IMR-90 (cell line): Measurements from ENCODE around the gene KLHL29. TPM values are rescaled to one million over a fixed set of nuclear protein-coding genes. Genes with fewer than 3 reads are reported as not detected.
A peak's percentile ranks its signal among the peaks of the same experiment; 100 is the strongest.

Source experiments
- ATAC-seq: fragments of 200-7000 bp; cut with Tn5 transposase; 2 replicates; pipeline ENCODE4 v1.9.1; 2020; ENCODE audit warnings: low read depth, mild to moderate bottlenecking, moderate library complexity
- BruUV-seq: library from RNA; stranded (reverse); fragments of 400-500 nt; replicated peaks from 2 replicates; lab custom pipeline; 2021; lab: Mats Ljungman, UMichigan
- CTCF ChIA-PET: fragments of 300-600 bp; formaldehyde crosslinking; extraction: SDS; loops from one replicate; lab custom pipeline; 2021; ENCODE audit warnings: antibody characterized with exemption; lab: Yijun Ruan, JAX
- POLR2A ChIA-PET: fragments of 300-600 bp; sonication (Branson Sonifier 250); formaldehyde crosslinking; loops from one replicate; lab custom pipeline; 2022; ENCODE audit warnings: antibody characterized with exemption; ENCODE audit not compliant: unreplicated experiment; lab: Charles Lee
- DNase-seq: peaks from one replicate; pipeline ENCODE4 v3.0.0; 2013
- H2AFZ ChIP-seq: replicated peaks from 2 replicates; pipeline ENCODE3; 2013; ENCODE audit warnings: low read length, mild to moderate bottlenecking; ENCODE audit not compliant: poor library complexity
- H2AK5ac ChIP-seq: 2 replicates; pipeline ENCODE4 v1.6.1; 2013; ENCODE audit warnings: low read depth, low read length, inconsistent platforms
- H2AK9ac ChIP-seq: replicated peaks from 2 replicates; pipeline ENCODE3; 2013; ENCODE audit warnings: mild to moderate bottlenecking, low read depth, low read length, moderate library complexity; ENCODE audit not compliant: poor library complexity
- H2BK120ac ChIP-seq: 2 replicates; pipeline ENCODE4 v1.6.1; 2013; ENCODE audit warnings: low read depth, low read length, inconsistent platforms
- H2BK15ac ChIP-seq: 3 replicates; pipeline ENCODE4 v1.6.1; 2013; ENCODE audit warnings: low read depth, low read length, inconsistent platforms
- H2BK20ac ChIP-seq: 2 replicates; pipeline ENCODE4 v1.6.1; 2013; ENCODE audit warnings: low read depth, mild to moderate bottlenecking, inconsistent platforms, low read length, moderate library complexity
- H2BK5ac ChIP-seq: 2 replicates; pipeline ENCODE4 v1.6.1; 2013; ENCODE audit warnings: mild to moderate bottlenecking, low read depth, low read length, inconsistent platforms; ENCODE audit not compliant: poor library complexity, severe bottlenecking
- H3K14ac ChIP-seq: replicated peaks from 2 replicates; pipeline ENCODE4 v1.6.1; 2013; ENCODE audit warnings: low read depth, low read length, inconsistent platforms
- H3K18ac ChIP-seq: 2 replicates; pipeline ENCODE4 v1.6.1; 2013; ENCODE audit warnings: low read depth, low read length, control low read depth
- H3K23ac ChIP-seq: 2 replicates; pipeline ENCODE4 v1.6.1; 2013; ENCODE audit warnings: low read depth, low read length, inconsistent platforms
- H3K27ac ChIP-seq: 2 replicates; pipeline ENCODE4 v1.5.1; 2013; ENCODE audit warnings: mild to moderate bottlenecking, control low read depth, low read length; ENCODE audit not compliant: insufficient read depth
- H3K27me3 ChIP-seq: 2 replicates; pipeline ENCODE4 v1.6.1; 2013; ENCODE audit warnings: low read length; ENCODE audit not compliant: control insufficient read depth, insufficient read depth
- H3K36me3 ChIP-seq: 2 replicates; pipeline ENCODE4 v1.6.1; 2013; ENCODE audit warnings: low read length, mixed read lengths; ENCODE audit not compliant: control insufficient read depth, insufficient read depth
- H3K4ac ChIP-seq: 2 replicates; pipeline ENCODE4 v1.6.1; 2013; ENCODE audit warnings: low read depth, low read length, inconsistent platforms
- H3K4me1 ChIP-seq: 2 replicates; pipeline ENCODE4 v1.6.1; 2013; ENCODE audit warnings: low read length, mixed read lengths; ENCODE audit not compliant: control insufficient read depth, insufficient read depth
- H3K4me2 ChIP-seq: 2 replicates; pipeline ENCODE4 v1.6.1; 2013; ENCODE audit warnings: low read depth, mild to moderate bottlenecking, control low read depth, low read length, moderate library complexity
- H3K4me3 ChIP-seq: 2 replicates; pipeline ENCODE4 v1.5.1; 2013; ENCODE audit warnings: low read depth, mild to moderate bottlenecking, control low read depth, low read length, moderate library complexity; ENCODE audit not compliant: insufficient read depth
- H3K56ac ChIP-seq: 2 replicates; pipeline ENCODE4 v1.6.1; 2013; ENCODE audit warnings: low read length, inconsistent platforms; ENCODE audit not compliant: insufficient read depth; ENCODE audit errors: extremely low read depth
- H3K79me1 ChIP-seq, 2 experiments: 2 replicates each; pipeline ENCODE4 v1.6.1; 2013; ENCODE audit warnings: low read length in 2 of 2, inconsistent platforms in 1 of 2, low read depth in 1 of 2
- H3K9ac ChIP-seq: 2 replicates; pipeline ENCODE4 v1.6.1; 2013; ENCODE audit warnings: low read depth, low read length, control low read depth
- H3K9me1 ChIP-seq: 2 replicates; pipeline ENCODE4 v1.6.1; 2013; ENCODE audit warnings: low read length, inconsistent platforms; ENCODE audit not compliant: insufficient read depth
- H3K9me3 ChIP-seq: 2 replicates; pipeline ENCODE4 v1.6.1; 2013; ENCODE audit warnings: low read length; ENCODE audit not compliant: control insufficient read depth, insufficient read depth
- H4K20me1 ChIP-seq: 2 replicates; pipeline ENCODE4 v1.6.1; 2013; ENCODE audit warnings: low read length, inconsistent platforms; ENCODE audit not compliant: insufficient read depth
- H4K5ac ChIP-seq: 2 replicates; pipeline ENCODE4 v1.6.1; 2013; ENCODE audit warnings: mild to moderate bottlenecking, low read depth, low read length, control low read depth
- H4K8ac ChIP-seq, 2 experiments: 2 replicates each; pipeline ENCODE4 v1.6.1; 2013; ENCODE audit warnings: low read depth in 2 of 2, low read length in 2 of 2, control low read depth in 1 of 2, inconsistent platforms in 1 of 2
- H4K91ac ChIP-seq: 2 replicates; pipeline ENCODE4 v1.6.1; 2013; ENCODE audit warnings: low read depth, low read length, inconsistent platforms; ENCODE audit not compliant: insufficient read depth
- CEBPB ChIP-seq: IDR thresholded peaks from 2 replicates; pipeline ENCODE4 v1.6.1; 2012; ENCODE audit warnings: low read depth, low read length, improper control_type of control experiment
- CHD1 ChIP-seq: IDR thresholded peaks from 2 replicates; pipeline ENCODE4 v1.6.1; 2012; ENCODE audit warnings: low read depth, low read length, improper control_type of control experiment
- ELK1 ChIP-seq: fragments of 150-350 bp; IDR thresholded peaks from 2 replicates; pipeline ENCODE4 v1.6.1; 2016; ENCODE audit warnings: low read depth, mild to moderate bottlenecking, low read length, moderate library complexity, borderline replicate concordance
- MAFK ChIP-seq: IDR thresholded peaks from 2 replicates; pipeline ENCODE4 v1.6.1; 2012; ENCODE audit warnings: low read depth, low read length, improper control_type of control experiment
- MAZ ChIP-seq: IDR thresholded peaks from 2 replicates; pipeline ENCODE4 v1.6.1; 2012; ENCODE audit warnings: low read depth, mild to moderate bottlenecking, low read length, improper control_type of control experiment, moderate library complexity, borderline replicate concordance
- MXI1 ChIP-seq: IDR thresholded peaks from 2 replicates; pipeline ENCODE4 v1.6.1; 2012; ENCODE audit warnings: low read depth, mild to moderate bottlenecking, low read length, moderate library complexity, borderline replicate concordance
- RAD21 ChIP-seq: IDR thresholded peaks from 2 replicates; pipeline ENCODE4 v1.6.1; 2012; ENCODE audit warnings: low read length, improper control_type of control experiment
- RCOR1 ChIP-seq: IDR thresholded peaks from 2 replicates; pipeline ENCODE4 v1.6.1; 2012; ENCODE audit warnings: mild to moderate bottlenecking, low read length, improper control_type of control experiment; ENCODE audit not compliant: insufficient replicate concordance
- RFX5 ChIP-seq: IDR thresholded peaks from 2 replicates; pipeline ENCODE4 v1.8.0; 2012; ENCODE audit warnings: low read depth, mild to moderate bottlenecking, low read length, moderate library complexity
- WGBS, 2 experiments: methylation state at CpG; one replicate each; pipeline versions ENCODE4 v1.1.5 to v1.1.7; 2013; ENCODE audit warnings: missing lambda C conversion rate in 2 of 2; ENCODE audit not compliant: insufficient read length in 1 of 2; ENCODE audit errors: extremely low coverage in 2 of 2; 5-methylcytosine and 5-hydroxymethylcytosine counted together
- dilution Hi-C: fragments of 300-500 bp; cut with HindIII; formaldehyde crosslinking; loops from one replicate; pipeline ENCODE4 v1.14.3; 2018; ENCODE audit warnings: low sequenced_read_pairs; ENCODE audit not compliant: unreplicated experiment
- in situ Hi-C: fragments of 300-500 bp; cut with MboI; formaldehyde crosslinking; loops from 3 replicates; pipeline ENCODE4 v1.14.3; 2019; ENCODE audit warnings: low sequenced_read_pairs, inconsistent platforms, mixed read lengths
- intact Hi-C: fragments of 100-400 bp; cut with micrococcal nuclease; formaldehyde crosslinking; loops from 2 replicates; pipeline ENCODE4 v1.10.0; 2022
- polyA plus RNA-seq, 3 experiments: library from polyadenylated mRNA; depleted of rRNA; stranded (reverse); fragments of >200 nt; gene quantifications; 2 replicates each; pipeline ENCODE4 v1.2.3, GENCODE V29; 2012; ENCODE audit warnings: low replicate concordance in 1 of 3
- total RNA-seq: library from RNA; depleted of rRNA; stranded (reverse); fragments of >200 nt; gene quantifications from 2 replicates; pipeline ENCODE4 v1.2.3, GENCODE V29; 2012

Gene KLHL29
- total and polyA plus RNA-seq, 2 of the 4 experiments (the other 2 are of a cell fraction): 2.0 to 8.0 TPM

- H3K56ac ChIP-seq: no peak overlapping the region
- no peak overlapping the region for H3K14ac ChIP-seq
- H2AFZ ChIP-seq: no peak overlapping the region
- no TSS peak for BruUV-seq
- no peak for ATAC-seq
- H4K5ac ChIP-seq: no peak overlapping the region
- H2BK15ac ChIP-seq: no peak overlapping the region
- H2BK20ac ChIP-seq: no peak overlapping the region
- CTCF ChIA-PET: no interaction called here
- no peak overlapping the region for H3K27ac ChIP-seq
- no peak overlapping the region for H4K8ac ChIP-seq
- TF ChIP-seq MXI1 (no peak), RCOR1 (no peak), MAZ (no peak), CEBPB (no peak), RAD21 (no peak), CHD1 (no peak), ELK1 (no peak), MAFK (no peak), RFX5 (no peak)
- no peak overlapping the region for H3K4me3 ChIP-seq
- no peak overlapping the region for H3K4ac ChIP-seq
- no peaks in the 10 kb centered on the region for H4K20me1 ChIP-seq
- no peaks in the 10 kb centered on the region for H3K79me1 ChIP-seq
- peak; percentile 17 for DNase-seq
- H4K91ac ChIP-seq: no peak overlapping the region
- 83% methylated on average over 6 of the region's 19 CpGs; no CpG with 5 or more reads in 1 of the 2 experiments for WGBS, 2 experiments
- no peaks in the 10 kb centered on the region; the same call in 1 of the 2 replicates for H3K4me1 ChIP-seq
- no peak overlapping the region for H2AK9ac ChIP-seq
- POLR2A ChIA-PET: interaction anchor here (0.5 kb wide), 1 partner anchor 15 kb away, joined by 3 read pairs; no protein-coding TSS in a partner anchor
- intact Hi-C loops: no loop called here
- H3K18ac ChIP-seq: no peak overlapping the region
- no peak overlapping the region for H2AK5ac ChIP-seq
- no peak overlapping the region for H3K4me2 ChIP-seq
- no peak overlapping the region for H2BK5ac ChIP-seq
- in situ Hi-C loops: no loop called here
- H3K27me3 ChIP-seq: no peaks in the 10 kb centered on the region
- H3K9me1 ChIP-seq: no peaks in the 10 kb centered on the region; the same call in 1 of the 2 replicates
- no peak overlapping the region for H3K23ac ChIP-seq
- H3K36me3 ChIP-seq: peaks cover under 1% of the 10 kb centered on the region; the same call in 1 of the 2 replicates
- no peak overlapping the region for H3K9ac ChIP-seq
- H2BK120ac ChIP-seq: no peak overlapping the region
- H3K9me3 ChIP-seq: no peaks in the 10 kb centered on the region
- dilution Hi-C loops: no loop called here
Measured at GRCh38 chr2:23658466-23658942, 273.5 kb downstream of the KLHL29 start.
